GM18498 (cell line): ENCODE data around the gene ERN1.
"Not testable (repeated sequence)": the region's sequence is repeated elsewhere in the genome, so short reads cannot be mapped to it uniquely, and the experiment has no call there.

Experiments used
- ATAC-seq: cut with Tn5 transposase; IDR thresholded peaks from one replicate; pipeline ENCODE4 v1.9.1; 2021; ENCODE audit warnings: mild to moderate bottlenecking, moderate library complexity; ENCODE audit not compliant: unreplicated experiment

Gene ERN1

DNA sequence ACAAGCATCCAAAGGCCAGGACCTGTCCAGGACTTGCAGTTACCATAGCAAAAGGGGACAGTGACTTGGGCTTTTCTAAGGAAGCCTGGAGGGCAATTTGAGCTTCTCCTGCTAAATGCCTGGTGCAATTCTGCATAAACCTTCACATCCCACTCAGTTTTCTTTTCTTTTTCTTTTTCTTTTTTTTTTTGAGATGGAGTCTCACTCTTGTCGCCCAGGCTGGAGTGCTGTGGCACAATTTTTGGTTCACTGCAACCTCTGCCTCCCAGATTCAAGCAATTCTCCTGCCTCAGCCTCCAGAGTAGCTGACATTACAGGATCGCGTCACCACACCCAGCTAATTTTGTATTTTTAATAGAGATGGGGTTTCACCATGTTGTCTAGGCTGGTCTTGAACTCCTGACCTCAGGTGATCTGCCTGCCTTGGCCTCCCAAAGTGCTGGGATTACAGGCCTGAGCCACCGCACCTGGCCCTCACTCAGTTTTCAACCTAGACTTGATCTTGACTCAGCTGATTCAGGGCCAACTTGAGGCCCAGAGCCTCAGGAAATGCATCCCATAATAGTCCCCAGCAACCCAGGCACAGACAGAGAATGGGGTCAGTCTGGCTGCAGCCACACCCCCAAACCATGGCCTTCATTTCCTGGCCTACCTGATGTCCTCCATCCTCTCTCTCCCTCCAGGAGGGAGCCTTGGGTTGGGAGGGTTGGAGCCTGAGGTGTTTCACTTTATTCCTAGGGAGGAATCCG lies 122.7 kb downstream of the ERN1 start:
- not testable (repeated sequence) for ATAC-seq

DNA sequence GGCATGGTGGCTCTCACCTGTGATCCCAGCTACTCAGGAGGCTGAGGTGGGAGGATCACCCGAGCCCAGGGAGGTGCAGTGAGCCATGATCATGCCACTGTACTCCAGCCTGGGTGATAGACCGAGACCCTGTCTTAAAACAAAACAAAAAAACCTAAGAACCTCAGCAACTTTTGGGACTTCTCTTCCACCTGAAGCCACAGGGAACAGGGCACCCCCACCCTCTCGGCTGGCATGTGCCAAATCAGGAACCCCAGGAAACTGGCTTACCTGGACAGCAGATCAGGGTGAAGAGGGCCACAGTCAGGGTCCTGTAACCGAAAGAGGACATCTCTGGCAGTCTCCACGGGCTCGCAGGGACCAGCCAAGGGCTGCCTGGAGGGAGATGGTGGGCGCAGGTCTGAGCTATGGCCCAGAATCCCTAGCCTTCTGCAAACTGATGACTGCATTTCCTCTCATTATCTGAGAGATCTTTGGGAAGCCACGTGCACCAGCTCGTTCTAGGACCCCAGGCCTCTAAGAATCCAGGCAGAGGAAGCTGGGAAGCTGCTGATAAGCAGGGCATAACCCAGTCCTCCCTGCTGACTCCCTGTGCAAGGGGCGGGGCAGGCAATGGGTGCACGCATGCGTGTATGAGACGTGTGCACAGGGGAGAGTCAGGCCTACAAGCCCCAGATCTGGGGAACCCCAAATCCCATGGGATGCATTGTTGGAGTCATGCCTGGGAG lies 123.4 kb downstream of the ERN1 start:
- ATAC-seq = no peak

DNA sequence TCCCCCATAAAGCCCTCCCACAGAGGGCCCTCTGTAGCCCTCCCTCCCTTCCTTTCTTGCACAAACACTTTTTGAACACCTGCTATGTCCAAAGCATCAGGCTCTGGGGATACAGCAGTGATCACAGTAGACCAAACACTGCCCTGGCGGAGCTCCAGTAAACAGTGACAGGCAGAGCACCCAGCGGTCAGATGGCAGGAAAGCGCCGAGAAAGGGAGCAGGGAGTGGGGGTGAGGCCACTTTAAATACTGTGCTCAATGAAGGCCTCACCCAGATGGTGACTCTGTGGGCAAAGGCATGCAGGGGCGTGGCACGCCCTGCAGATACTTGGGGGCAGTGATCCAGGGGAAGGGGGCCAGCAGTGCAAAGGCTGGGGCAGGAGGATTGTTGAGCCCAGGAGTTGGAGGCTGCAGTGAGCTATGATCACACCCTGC lies 124.2 kb downstream of the ERN1 start:
- no peak for ATAC-seq

DNA sequence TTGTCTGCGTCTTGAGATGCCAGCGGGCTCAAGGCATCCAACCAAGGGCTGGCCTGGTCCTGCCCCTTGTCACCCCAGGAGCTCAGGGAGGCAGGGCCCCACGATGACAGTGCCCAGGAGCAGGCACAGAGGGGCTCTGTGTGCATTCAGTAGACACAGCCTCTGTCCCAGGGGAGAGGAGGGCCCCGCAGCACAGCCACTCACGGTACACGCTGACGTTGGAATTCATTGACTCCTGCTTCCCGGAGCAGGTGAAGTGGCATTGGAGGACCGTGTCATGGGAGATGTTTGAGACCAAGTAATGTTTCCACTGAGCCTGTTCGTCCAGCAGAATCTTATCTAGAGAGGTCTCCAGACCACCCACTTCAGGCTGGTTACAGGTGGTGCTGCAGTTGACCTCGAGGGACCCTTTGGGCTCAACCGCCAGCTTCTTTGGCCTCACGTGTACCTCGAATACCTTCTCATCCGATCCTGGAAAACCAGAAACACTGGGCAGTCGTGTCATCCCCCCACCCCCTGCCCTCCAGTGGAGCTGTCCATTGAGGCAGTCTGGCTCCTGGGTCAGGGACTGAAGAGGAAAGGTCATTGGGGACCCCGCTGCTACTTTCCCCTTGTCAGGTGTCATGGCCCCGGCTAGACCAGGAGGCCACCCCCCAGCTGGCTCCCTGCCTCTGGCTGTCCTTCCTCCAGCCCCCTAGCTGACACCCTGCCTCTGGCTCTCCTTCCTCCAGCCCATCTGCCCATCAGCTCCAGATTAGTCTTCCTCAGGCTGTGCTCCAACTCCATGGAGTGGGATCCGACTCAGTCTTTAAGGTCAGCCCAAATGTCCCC lies 124.8 kb downstream of the ERN1 start:
- ATAC-seq = no peak

DNA sequence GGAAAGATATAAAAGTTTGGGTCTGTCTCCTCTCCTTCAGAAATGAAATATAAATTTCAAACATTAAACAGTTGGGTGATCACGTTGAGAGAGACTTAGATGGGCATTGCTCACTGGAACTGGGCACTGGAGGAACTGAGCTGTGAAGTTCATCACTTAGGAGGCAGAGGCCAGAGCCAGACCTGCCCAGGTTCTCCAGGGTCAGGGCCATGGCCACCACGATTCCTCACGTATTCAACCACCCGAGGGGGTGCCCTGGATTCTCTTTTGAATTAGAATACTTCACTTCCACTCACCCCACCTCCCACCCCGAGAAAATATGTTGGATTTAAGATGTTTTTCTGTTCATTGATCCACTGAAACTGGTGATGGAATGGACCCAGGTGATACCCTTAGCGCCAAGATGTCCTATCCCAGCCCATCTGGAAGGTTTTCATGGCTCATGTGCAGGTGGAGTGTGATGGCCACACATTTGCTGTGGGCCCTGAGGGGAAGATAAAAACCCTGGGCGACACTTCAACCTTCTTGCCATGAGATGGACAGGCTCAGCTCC lies 125.7 kb downstream of the ERN1 start:
- ATAC-seq = no peak

DNA sequence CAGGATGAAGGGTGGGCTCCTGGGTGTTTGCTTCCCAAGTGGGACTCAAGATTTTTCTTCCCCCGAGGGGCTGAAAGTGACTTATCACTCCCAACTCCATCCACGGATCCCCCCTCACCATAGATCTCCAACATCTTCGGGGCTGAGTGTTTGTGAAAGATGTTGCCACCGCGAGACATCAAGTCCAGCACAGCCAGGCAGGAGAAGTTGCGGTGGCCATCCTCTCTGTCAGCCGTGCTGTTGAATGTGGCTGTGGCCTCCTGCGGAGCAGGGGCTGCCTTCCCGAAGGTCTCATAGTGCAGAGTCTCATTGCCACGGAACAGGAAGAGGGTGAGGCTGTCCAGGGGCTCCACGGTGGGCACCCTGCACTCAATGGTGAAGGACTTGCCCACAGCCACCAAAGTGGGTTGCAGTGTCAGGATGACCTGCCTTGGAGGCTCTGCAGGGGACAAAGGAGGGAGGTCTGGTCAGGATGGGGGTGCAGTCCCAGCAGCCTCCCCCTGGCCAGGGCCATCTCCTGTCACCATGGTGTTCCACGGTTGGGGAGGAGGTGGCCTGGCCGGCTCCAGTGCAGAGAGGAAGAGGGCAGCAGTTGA lies 126.3 kb downstream of the ERN1 start:
- ATAC-seq = no peak

DNA sequence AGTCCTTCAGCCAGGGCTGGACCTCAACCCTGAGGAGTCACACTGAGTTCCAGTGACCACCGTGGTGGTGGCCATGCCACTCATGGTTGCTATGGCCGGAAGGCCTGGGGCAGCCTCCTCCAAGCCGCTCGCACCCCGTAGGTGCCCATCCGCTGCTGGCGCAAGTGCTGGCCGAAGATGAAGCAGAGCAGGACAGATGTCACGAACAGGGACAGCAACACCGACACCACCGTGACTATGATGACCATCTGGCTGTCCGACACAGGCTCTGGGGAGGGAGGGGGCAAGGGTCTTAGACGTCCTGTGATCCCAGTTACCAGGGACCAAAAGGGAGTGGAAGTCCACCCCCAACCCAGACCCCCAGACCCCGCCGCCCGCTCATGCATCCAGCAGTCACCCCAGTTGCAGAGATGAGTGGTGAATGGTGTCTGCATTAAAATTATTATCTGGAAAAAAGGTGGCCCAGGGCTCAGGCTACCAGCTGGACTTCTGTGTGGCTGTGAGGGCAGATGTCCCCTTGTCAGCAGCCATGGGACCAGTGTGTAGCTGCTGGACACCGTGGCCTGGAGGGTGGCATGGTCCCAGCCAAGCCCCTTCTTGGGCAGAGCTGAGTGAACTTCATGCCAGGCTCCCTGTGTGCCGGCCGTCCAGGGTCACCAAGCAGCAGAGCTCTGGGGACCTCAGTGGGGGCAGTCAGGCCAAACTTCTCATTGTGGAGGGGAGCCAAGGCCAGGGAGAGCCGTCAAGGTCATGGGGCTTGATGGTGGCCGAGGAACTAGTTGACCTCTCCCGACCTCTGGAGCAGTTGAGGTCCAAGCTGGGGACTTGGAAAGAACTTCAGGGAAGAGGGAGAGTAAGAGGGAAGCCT lies 127.1 kb downstream of the ERN1 start:
- no peak for ATAC-seq

DNA sequence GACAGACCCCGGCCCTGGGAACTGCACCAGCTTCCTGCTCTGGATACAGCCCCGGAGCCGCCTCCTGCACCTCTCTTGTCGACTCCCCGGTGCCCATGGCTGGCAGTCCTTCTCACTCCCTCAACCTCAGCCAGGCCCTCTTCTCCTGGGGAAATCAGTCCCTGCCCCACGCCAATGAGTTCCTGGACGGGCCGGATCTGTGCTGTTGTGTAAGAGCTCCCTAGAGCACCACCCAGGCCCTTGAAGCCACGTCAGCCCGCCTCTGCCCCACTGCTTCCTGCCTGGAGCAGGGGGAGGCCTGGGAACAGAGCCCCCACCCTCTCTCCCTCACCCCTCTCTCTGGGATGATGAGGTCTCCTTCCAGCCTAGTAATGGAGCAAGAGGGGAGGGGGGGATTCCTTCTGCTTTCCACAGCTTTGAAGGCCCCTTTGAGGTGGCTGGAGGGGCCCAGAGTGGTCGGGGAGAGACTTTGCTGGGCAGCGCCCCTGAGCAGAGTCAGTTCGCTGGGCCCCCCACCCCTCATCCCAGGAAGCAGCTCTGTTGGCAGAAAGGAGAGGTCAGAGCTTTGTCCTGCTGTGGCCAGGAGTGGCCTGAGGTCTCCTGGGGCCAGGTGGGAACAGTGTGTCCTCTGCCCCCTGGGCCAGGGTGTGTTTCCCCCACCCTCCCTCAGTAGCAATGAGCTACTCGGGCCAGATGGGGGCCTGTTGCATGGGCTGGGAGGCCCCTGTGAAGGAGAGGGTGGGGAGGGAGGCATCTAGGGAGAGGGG lies 128.0 kb downstream of the ERN1 start:
- ATAC-seq = no peak

DNA sequence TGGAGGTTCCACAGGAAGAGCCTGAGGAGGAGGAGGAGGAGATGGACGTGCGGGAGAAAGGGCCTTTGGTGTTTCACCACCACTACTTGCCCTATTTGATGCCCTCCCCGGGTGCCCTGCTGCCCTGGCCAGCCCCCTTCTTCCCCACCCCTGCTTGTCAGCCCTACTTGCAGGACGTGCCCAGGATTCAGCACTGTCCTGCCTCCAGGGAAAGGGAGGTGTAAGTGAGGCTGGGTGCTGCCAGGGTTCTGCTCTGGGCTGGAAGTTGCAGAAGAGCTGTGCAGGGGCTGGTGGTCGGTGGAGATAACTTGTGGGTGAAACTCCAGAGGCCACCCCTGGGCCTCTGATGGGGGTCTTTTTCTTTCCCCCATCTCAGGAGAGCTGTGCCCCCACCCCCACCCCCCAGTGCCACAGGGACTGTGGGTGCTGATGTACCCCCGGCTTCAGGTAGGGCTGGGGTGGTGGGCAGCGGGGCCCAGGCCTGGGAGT lies 128.8 kb downstream of the ERN1 start:
- no peak for ATAC-seq

DNA sequence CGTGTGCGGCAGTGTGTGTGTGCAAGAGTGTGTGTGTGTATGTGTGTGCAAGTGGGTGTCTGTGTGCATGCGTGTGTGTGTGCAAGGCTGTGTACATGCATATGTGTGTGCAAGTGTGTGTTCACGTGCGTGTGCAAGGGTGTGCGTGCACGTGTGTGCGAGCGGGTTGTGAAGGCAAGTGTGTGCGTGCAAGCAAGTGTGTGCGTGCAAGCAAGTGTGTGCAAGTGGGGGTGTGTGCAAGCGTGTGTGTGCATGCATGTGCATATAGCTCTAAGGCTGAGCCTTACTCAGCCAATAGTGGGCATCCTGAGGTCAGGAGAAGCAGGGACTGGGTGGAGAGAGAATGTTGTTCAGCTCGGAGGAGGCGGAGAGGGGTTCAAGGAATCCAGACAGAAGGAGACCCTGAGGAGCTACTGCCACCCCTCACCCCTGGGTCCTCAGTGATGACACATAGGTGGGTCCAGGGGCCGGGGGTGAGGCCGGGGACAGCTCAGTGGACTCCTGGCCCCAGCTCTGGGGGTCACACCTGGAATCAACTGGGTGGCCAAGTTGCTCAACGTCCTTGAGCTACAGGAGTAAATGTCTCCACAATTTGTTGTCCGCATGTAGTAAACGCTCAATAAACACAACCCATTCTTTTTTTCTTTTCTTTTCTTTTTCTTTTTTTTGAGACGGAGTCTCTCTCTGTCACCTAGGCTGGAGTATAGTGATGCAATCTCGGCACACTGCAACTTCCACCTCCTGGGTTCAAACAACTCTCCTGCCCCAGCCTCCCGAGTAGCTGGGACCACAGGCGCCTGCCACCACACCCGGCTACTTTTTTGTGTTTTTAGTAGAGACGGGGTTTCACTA lies 130.0 kb downstream of the ERN1 start:
- no peak for ATAC-seq

DNA sequence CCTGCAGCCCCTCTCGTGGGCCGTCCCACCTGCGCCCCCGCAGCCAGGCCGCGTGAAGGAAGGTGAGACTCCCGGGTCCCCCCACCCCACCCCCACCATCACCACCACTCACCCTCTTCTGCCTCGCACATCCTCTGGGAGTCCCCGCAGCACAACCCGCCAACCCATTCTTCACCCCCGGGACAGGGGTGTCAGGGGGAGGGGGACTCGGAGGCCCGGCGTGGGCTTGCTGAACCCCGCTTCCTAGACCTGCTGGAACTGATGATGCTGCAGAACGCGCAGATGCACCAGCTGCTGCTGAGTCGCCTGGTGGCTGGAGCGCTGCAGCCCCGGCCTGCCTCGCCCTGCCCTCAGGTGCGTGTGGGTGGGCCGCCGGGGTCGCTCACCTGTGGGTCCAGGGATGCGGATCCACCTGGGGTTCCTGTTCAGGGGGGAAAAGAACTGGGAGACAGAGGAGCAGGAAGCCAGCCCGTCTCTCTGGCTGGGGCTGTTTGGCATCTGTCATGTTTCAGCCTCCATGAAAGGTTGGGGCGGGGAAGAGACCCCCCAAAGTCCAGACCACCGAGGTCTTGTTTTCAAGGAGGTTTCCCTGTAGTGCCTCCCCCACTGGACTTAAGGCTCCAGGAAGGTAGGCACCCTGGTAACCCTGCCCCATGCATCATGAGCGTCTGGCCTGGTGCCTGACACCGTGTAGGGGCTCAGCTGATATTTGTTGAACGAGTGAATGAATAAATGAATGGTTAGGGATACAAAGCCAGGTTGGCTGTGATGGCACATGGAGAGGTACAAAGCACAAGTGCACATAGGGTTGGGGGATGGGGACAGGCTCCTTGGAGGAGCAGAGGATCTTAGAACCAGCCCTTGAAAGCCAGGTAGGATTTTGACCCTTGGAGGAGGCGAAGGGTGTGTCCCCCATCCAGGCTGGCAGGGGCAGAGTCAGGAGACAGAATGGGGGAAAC lies 130.9 kb downstream of the ERN1 start:
- no peak for ATAC-seq

DNA sequence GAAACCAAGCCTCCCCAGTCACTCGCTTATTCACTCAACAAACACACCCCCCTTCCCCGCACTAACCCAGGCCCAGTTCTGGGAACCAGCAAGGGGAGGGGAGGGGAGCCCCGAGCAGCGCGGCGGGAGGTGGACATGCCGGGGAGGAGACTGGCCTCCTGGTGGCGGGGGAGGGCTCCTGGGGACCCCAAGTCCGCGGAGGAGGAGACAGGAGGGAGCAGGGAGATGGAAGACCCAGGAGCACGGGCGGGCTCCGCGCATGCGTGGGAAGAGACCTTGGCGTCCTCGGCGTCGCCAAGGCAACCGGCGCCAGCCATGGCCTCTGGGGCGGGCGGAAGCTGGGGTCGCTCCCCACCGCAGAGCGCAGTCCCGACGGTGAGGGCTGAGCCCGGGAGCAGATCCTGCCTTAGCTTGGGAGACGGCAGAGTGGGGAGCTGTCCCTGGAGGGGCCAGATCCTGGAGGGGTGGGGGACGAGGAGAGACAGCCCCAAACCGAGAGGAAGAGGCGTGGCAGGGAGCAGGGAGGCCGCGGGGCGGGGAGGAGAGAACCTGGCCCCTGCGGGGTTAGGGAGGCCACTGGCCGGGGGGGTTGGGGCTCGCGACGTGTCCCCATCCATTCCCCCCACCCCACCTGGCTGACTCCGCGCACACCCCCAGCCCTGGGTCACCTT lies 131.8 kb downstream of the ERN1 start, which contains the start of gene PRR29:
Gene PRR29, plus strand, starts transcription at position 302 of the 671 bp plus-strand sequence. Its CDS starts 14 bp downstream, at position 316.
- no peak for ATAC-seq

DNA sequence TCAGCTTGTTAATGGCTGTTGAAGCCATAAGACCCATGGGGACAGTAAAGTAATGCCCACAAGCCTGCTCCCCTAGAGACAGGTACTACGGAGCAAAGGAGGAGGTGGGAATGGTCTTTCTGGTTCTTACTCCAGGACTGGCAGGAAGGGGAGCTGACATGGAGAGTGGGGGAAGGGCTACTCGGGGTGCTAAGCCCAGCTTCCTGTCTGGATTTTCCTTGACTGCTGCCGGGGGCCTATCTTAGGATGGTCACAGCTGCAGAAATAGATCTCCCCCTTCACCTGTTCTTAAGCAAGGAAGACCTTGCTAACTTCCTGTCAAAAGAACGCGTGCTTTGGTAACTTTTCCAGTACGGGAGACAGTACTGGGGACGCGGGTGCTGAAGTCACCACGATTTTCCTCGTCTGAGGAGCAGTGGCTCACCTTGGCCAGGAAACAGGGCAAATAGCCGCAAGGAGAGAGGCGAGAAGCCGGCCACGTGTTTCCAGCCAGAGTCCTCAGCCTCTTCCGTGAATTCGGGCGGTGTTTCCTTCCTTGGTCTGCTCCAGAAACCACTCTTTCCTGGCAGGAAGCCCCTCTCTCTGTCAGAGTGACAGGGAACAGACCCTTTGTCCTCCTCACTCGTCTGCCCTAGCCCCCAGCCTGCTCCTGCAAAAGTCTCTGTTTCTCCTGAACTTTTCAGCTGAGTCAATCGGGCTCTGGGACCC lies 132.4 kb downstream of the ERN1 start:
- no peak for ATAC-seq

DNA sequence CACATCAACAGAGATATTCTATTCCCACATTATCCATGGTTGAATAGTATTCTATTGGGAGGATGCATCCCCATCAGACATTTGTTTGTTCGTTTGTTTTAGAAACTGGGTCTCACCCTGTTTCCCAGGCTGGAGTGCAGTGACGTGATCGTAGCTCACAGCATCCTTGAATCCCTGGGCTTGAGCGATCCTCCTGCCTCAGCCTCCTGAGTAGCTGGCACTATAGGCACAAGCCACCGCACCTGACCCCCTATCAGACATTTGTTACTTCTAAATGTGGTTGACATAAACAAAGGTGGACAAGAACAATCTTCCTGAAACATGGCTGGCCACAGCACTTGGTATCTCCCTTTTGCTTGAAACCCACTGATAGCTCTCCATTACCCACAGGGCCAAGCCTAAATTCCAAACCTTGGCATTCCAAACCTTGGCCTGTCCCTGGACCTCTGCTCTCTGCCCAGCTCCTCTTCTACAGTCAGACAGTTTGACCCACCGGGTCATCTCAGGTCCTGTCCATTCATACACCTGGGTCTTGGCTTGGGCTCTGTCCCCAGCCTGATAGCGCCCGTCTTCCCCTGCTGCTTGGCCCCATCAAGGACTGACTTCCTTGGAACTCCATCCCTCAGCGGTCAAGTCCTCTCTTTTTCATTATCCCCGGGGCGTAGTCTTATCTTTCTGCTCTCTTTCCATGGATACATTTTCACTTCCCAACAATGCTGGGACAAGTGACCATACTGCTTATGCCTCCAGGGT lies 133.3 kb downstream of the ERN1 start:
- no peak for ATAC-seq

DNA sequence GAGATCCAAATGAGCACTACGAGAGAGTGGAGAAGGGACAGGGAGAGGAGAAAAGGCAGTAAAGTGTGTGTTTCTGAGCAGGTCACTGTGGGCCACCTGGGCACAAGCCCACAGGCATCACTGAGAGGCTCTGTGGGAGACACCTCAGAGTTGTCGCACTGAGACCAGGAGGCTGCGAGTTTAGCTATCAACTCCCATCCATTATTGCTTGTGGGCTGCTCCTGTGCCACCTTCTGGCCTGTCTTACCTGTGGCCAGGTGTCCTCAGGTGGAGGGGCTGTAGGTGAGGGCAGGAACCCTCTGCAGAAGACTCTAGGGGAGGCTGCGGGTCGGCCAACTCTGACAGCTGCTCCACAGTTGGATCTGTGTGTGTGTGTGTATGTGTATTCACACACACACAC lies 134.3 kb downstream of the ERN1 start:
- ATAC-seq = no peak
